Lower lobe of right lung (tissue), 2 donors: ENCODE data around the gene CD28. TPM values are rescaled to one million over a fixed set of nuclear protein-coding genes. Genes with fewer than 3 reads are reported as not detected.
A peak's percentile ranks its signal among the peaks of the same experiment; 100 is the strongest.

Experiments used
- ATAC-seq, 2 donors: fragments of 200-7000 bp; cut with Tn5 transposase; one replicate each; pipeline ENCODE4 v1.9.1; 2020 to 2022; ENCODE audit warnings: mild to moderate bottlenecking in 2 of 2, moderate library complexity in 2 of 2
- DNase-seq: peaks from one replicate; pipeline ENCODE4 v3.0.0-alpha.2; 2020
- H3K27ac ChIP-seq: fragments of 200-600 bp; one replicate; pipeline ENCODE4 v1.8.0; 2022
- H3K27me3 ChIP-seq: fragments of 200-600 bp; one replicate; pipeline ENCODE4 v1.8.0; 2022; ENCODE audit warnings: low read depth
- H3K36me3 ChIP-seq: fragments of 200-600 bp; one replicate; pipeline ENCODE4 v1.8.0; 2022; ENCODE audit warnings: mild to moderate bottlenecking
- H3K4me1 ChIP-seq: fragments of 200-600 bp; one replicate; pipeline ENCODE4 v1.8.0; 2022
- H3K4me3 ChIP-seq: fragments of 200-600 bp; one replicate; pipeline ENCODE4 v1.8.0; 2022; ENCODE audit warnings: mild to moderate bottlenecking
- H3K9me3 ChIP-seq: fragments of 200-600 bp; one replicate; pipeline ENCODE4 v1.8.0; 2022
- intact Hi-C: fragments of 100-400 bp; cut with DNase I; formaldehyde crosslinking; loops from one replicate; pipeline ENCODE4 v1.11.0; 2022
- total RNA-seq: library from RNA; stranded (reverse); fragmentation: NEBNext Ultra II Directional; extraction: Animal tissue kit (Norgen Biotek cat#: 25700); gene quantifications from one replicate; pipeline ENCODE4 v1.2.1, GENCODE V29; 2021
- TF ChIP-seq, protein P1 (sequence below): fragments of 200-600 bp; IDR thresholded peaks from one replicate; pipeline ENCODE4 v1.8.0; 2022; ENCODE audit warnings: antibody characterized with exemption, mild to moderate bottlenecking
- donor health status: DM: no; HTN: yes; CAD: no; lungs with severe emphysema.

CD28 gene
- total RNA-seq, 1 donor from 2014 or later: 2.2 TPM

DNA sequence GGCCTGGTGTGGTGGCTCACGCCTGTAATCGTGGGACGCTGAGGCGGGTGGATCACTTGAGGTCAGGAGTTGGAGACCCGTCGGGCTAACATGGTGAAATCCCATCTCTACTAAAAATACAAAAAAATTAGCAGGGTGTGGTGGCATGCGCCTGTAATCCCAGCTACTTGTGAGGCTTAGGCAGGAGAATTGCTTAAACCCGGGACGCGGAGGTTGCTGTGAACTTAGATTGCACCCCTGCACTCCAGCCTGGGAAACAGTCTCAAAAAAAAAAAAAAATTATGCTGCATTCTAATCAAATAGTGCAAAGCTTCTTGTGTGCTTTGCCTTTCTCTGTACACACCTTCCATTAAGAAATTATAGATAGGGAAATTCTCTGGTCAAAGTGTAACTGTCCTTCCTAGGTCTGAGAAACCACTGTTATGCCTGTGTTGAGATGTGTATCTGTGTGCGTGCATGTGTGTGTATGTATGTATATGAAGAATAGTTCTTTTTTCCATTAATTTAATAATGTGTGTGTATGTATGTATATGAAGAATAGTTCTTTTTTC is 2.5 kb downstream of the CD28 start:
- Histone ChIP-seq H3K27ac (peak overlapping the region; percentile 1), H3K27me3 (no peaks in the 10 kb centered on the region), H3K9me3 (no peaks in the 10 kb centered on the region), H3K4me1 (no peaks in the 10 kb centered on the region), H3K4me3 (no peak overlapping the region), H3K36me3 (no peaks in the 10 kb centered on the region)
- no peak for ATAC-seq
- TF ChIP-seq, protein P1, sequence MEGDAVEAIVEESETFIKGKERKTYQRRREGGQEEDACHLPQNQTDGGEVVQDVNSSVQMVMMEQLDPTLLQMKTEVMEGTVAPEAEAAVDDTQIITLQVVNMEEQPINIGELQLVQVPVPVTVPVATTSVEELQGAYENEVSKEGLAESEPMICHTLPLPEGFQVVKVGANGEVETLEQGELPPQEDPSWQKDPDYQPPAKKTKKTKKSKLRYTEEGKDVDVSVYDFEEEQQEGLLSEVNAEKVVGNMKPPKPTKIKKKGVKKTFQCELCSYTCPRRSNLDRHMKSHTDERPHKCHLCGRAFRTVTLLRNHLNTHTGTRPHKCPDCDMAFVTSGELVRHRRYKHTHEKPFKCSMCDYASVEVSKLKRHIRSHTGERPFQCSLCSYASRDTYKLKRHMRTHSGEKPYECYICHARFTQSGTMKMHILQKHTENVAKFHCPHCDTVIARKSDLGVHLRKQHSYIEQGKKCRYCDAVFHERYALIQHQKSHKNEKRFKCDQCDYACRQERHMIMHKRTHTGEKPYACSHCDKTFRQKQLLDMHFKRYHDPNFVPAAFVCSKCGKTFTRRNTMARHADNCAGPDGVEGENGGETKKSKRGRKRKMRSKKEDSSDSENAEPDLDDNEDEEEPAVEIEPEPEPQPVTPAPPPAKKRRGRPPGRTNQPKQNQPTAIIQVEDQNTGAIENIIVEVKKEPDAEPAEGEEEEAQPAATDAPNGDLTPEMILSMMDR: no peak
- intact Hi-C loops: no loop called here
- DNase-seq: no peak

DNA sequence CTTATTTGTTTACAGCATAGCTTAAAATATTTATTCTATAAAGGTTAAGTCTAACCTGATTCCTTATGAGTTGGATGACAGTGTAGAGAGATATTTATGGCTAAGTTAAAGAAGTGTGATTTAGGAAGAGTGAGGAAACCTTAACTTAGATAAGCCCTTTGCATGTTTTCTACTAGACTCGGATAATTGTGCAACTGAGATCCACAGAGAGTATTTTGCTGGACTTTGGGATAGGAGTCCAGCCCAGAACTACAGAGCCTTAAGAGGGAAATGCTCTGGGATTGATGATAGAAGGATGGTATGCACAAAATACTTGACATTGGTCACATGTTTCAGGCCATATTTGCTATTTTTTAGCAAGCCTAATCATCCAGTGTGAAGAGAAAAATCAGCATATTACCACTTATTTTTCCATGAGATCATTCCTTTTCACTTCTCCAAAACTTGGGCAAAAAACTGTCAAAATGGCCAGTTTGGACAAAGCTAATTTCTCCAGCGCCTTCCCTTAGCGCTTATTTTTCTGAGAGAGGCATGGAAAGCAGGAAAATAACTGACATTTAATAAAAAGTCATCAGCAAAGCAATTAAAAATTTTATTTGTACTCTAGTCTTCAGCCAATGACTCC is 3.1 kb downstream of the CD28 start:
- Histone ChIP-seq H3K27me3 (no peaks in the 10 kb centered on the region), H3K9me3 (no peaks in the 10 kb centered on the region), H3K4me3 (no peak overlapping the region), H3K36me3 (no peaks in the 10 kb centered on the region), H3K4me1 (no peaks in the 10 kb centered on the region), H3K27ac (no peak overlapping the region)
- TF ChIP-seq, protein P1: no peak
- no peak for ATAC-seq
- intact Hi-C loops: no loop called here
- no peak for DNase-seq

DNA sequence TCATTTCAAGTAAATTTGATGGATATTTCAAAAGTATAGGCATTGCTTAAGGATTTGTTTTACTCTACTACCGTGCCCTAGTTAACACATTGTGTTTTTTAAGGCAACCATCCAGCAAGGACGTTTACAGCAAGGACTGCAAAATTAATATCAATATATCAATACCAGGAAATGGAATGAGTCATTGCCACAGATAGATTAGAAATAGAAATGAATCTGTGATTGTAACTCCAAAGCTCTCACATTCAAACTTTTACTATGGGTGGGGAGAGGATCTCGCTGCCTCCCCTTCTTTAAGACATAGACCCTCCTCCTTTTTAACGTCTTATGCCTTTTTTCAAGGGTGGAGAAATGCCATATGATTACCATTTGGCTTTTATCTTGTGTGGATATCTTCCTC is 3.8 kb downstream of the CD28 start:
- intact Hi-C loops: no loop called here
- no peak overlapping the region for H3K27ac ChIP-seq
- no peaks in the 10 kb centered on the region for H3K27me3 ChIP-seq
- ATAC-seq (no peak), DNase-seq (no peak)
- TF ChIP-seq, protein P1: no peak
- no peak overlapping the region for H3K4me3 ChIP-seq
- H3K36me3 ChIP-seq: no peaks in the 10 kb centered on the region
- no peaks in the 10 kb centered on the region for H3K4me1 ChIP-seq
- no peaks in the 10 kb centered on the region for H3K9me3 ChIP-seq

DNA sequence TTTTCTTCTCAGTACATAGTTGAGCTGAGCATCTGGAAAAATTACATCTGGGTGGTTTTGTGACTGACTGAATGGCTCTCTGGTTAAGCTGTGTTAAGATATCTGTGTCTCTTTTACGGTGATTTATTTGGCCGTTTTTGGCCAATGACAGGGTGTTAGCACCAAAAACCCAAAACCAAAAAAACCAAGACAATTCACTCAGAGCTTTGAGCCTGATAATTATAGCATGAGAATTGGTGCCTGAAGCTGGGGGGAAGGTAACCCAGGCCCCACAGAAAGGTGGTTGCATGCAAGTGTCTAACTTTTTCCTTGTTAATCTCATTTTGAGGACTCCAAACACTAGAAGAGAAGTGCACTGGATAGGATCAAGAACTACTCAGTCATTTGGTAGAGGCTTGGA is 4.5 kb downstream of the CD28 start:
- no peak overlapping the region for H3K4me3 ChIP-seq
- TF ChIP-seq, protein P1: no peak
- H3K36me3 ChIP-seq: no peaks in the 10 kb centered on the region
- intact Hi-C loops: no loop called here
- DNase-seq (no peak), ATAC-seq (no peak)
- H3K9me3 ChIP-seq: no peaks in the 10 kb centered on the region
- no peak overlapping the region for H3K27ac ChIP-seq
- no peaks in the 10 kb centered on the region for H3K4me1 ChIP-seq
- H3K27me3 ChIP-seq: no peaks in the 10 kb centered on the region

DNA sequence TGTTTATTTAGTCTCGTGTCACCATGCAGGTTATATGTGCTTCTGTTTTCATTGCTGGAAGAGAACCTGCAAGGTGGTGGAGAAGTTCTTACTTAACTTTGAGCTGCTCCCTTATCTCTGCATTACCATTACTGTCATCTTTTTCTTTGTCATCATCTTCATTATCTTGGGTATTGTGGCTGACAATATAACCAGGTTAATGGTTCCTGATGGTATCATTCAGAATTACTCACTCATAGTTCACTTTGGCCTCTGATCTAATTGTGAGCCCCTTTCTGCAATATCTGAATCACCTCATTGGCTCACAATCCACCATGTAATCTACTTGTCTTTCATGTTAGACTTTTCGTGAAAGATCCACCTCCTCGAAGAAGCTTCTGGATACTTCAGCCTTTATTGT is 5.0 kb downstream of the CD28 start:
- TF ChIP-seq, protein P1: no peak
- no peak for DNase-seq
- no peaks in the 10 kb centered on the region for H3K4me1 ChIP-seq
- no peak for ATAC-seq
- no peak overlapping the region for H3K4me3 ChIP-seq
- H3K27ac ChIP-seq: no peak overlapping the region
- H3K9me3 ChIP-seq: no peaks in the 10 kb centered on the region
- no peaks in the 10 kb centered on the region for H3K27me3 ChIP-seq
- H3K36me3 ChIP-seq: no peaks in the 10 kb centered on the region
- intact Hi-C loops: no loop called here
